HL-60 (cell line): Measurements from ENCODE around the gene IQCB1.

Experiments used
- DNase-seq, 2 experiments: peaks; one replicate each; pipeline ENCODE4 v3.0.0-alpha.2; 2010 to 2020; ENCODE audit warnings: low read depth in 1 of 2, low spot score in 1 of 2
- H3K27ac ChIP-seq: fragments of 250-450 bp; sonication (Bioruptor Pico); replicated peaks from 2 replicates; pipeline ENCODE4 v1.5.1; 2020; ENCODE audit warnings: mild to moderate bottlenecking, moderate library complexity
- H3K27me3 ChIP-seq: fragments of 250-450 bp; sonication (Bioruptor Pico); 2 replicates; pipeline ENCODE4 v1.5.1; 2021; ENCODE audit warnings: mild to moderate bottlenecking, moderate library complexity; ENCODE audit not compliant: insufficient read depth, poor library complexity, severe bottlenecking
- H3K4me3 ChIP-seq: replicated peaks from 2 replicates; pipeline ENCODE4 v1.5.1; 2011; ENCODE audit warnings: mild to moderate bottlenecking, control low read depth, low read length; ENCODE audit not compliant: insufficient read depth
- CTCF ChIP-seq: IDR thresholded peaks from one replicate; pipeline ENCODE4 v1.5.1; 2011; ENCODE audit warnings: low read length, control low read depth, inconsistent platforms; ENCODE audit not compliant: insufficient read depth
- GABPA ChIP-seq: IDR thresholded peaks from 2 replicates; pipeline ENCODE4 v1.6.1; 2012; ENCODE audit warnings: low read depth
- POLR2AphosphoS5 ChIP-seq: IDR thresholded peaks from 2 replicates; pipeline ENCODE4 v1.6.1; 2012; ENCODE audit warnings: low read depth
- REST ChIP-seq: IDR thresholded peaks from 2 replicates; pipeline ENCODE4 v1.6.1; 2012; ENCODE audit warnings: low read depth; ENCODE audit not compliant: insufficient replicate concordance
- SPI1 ChIP-seq: IDR thresholded peaks from 2 replicates; pipeline ENCODE4 v1.6.1; 2012; ENCODE audit warnings: low read depth, mild to moderate bottlenecking, borderline replicate concordance

The IQCB1 gene

GRCh38 chr3:121739902-121740301 lies 95.0 kb downstream of the IQCB1 start:
- H3K27me3 ChIP-seq = no peaks in the 10 kb centered on the region
- H3K4me3 ChIP-seq = no peak overlapping the region
- H3K27ac ChIP-seq = no peak overlapping the region
- TF ChIP-seq REST (no peak), SPI1 (no peak), GABPA (no peak), POLR2AphosphoS5 (no peak), CTCF (no peak)
- no peak for DNase-seq

GRCh38 chr3:121737644-121738043 lies 97.2 kb downstream of the IQCB1 start:
- TF ChIP-seq GABPA = no peak
- no peak for DNase-seq
- H3K27ac ChIP-seq = no peak overlapping the region
- no peak overlapping the region for H3K4me3 ChIP-seq
- H3K27me3 ChIP-seq = no peaks in the 10 kb centered on the region

DNA sequence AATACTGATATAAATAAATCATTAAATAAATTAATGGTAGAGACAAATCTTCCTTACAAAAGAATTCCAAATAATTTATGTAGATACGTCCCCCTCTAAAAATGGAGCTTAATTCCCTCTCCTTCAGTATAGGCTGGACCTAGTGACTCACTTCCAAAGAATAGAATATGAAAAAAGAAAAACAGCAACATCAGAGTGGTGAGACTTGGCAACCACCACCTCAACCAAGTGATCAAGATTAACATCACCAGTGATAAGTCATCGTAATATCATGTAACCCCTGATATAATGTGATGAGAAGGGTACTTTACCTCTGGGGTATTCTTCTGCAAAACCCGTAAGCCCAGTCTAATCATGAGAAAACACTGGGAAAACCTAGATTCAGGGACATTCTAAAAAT lies 98.7 kb downstream of the IQCB1 start:
- TF ChIP-seq REST (no peak), SPI1 (no peak)
- Histone ChIP-seq H3K4me3 (no peak overlapping the region), H3K27ac (no peak overlapping the region), H3K27me3 (no peaks in the 10 kb centered on the region)
- no peak for DNase-seq

- Histone ChIP-seq H3K27me3 (no peaks in the 10 kb centered on the region), H3K27ac (no peak overlapping the region), H3K4me3 (no peak overlapping the region)
- no peak for TF ChIP-seq SPI1
- TF ChIP-seq CTCF = no peak
- TF ChIP-seq POLR2AphosphoS5 = no peak
- no peak for TF ChIP-seq REST
- TF ChIP-seq GABPA = no peak
- no peak for DNase-seq
Observed at GRCh38 chr3:121735047-121735696, 99.7 kb downstream of the IQCB1 start.
